Right lobe of liver (tissue), 4 donors: ENCODE results near the gene LST1.

Experiments used
- POLR2A ChIP-seq: fragments of 450-650 bp; IDR thresholded peaks from one replicate; pipeline ENCODE4 v1.6.1; 2017; ENCODE audit warnings: antibody characterized with exemption, mild to moderate bottlenecking
- TF ChIP-seq, protein P1 (sequence below), 4 donors: fragments of 200-600 bp in 3 of 4; fragments of 450-650 bp in 1 of 4; IDR thresholded peaks; one replicate each; pipeline versions ENCODE4 v1.5.1 to v1.8.0; 2016 to 2022; ENCODE audit warnings: antibody characterized with exemption in 4 of 4, mild to moderate bottlenecking in 2 of 4
- donor health status: DM: no; HTN: no; CAD: no.
- donor health status: DM: no; HTN: no; CAD: no.
- donor health status: DM: no; HTN: yes; CAD: no.

GRCh38 chr6:31622684-31623091 lies 36.6 kb downstream of the LST1 start:
- TF ChIP-seq, protein P1, sequence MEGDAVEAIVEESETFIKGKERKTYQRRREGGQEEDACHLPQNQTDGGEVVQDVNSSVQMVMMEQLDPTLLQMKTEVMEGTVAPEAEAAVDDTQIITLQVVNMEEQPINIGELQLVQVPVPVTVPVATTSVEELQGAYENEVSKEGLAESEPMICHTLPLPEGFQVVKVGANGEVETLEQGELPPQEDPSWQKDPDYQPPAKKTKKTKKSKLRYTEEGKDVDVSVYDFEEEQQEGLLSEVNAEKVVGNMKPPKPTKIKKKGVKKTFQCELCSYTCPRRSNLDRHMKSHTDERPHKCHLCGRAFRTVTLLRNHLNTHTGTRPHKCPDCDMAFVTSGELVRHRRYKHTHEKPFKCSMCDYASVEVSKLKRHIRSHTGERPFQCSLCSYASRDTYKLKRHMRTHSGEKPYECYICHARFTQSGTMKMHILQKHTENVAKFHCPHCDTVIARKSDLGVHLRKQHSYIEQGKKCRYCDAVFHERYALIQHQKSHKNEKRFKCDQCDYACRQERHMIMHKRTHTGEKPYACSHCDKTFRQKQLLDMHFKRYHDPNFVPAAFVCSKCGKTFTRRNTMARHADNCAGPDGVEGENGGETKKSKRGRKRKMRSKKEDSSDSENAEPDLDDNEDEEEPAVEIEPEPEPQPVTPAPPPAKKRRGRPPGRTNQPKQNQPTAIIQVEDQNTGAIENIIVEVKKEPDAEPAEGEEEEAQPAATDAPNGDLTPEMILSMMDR (IDR thresholded peaks at IDR 0.05) = no peak
- TF ChIP-seq POLR2A = no peak
